IMR-90 (cell line): ENCODE measurements around the gene OR2H2. TPM values are rescaled to one million over a fixed set of nuclear protein-coding genes. Genes with fewer than 3 reads are reported as not detected.
A peak's percentile ranks its signal among the peaks of the same experiment; 100 is the strongest.

Experiments
- ATAC-seq: fragments of 200-7000 bp; cut with Tn5 transposase; 2 replicates; pipeline ENCODE4 v1.9.1; 2020; ENCODE audit warnings: low read depth, mild to moderate bottlenecking, moderate library complexity
- BruUV-seq: library from RNA; stranded (reverse); fragments of 400-500 nt; replicated peaks from 2 replicates; lab custom pipeline; 2021; lab: Mats Ljungman, UMichigan
- CTCF ChIA-PET: fragments of 300-600 bp; formaldehyde crosslinking; extraction: SDS; loops from one replicate; lab custom pipeline; 2021; ENCODE audit warnings: antibody characterized with exemption; lab: Yijun Ruan, JAX
- POLR2A ChIA-PET: fragments of 300-600 bp; sonication (Branson Sonifier 250); formaldehyde crosslinking; loops from one replicate; lab custom pipeline; 2022; ENCODE audit warnings: antibody characterized with exemption; ENCODE audit not compliant: unreplicated experiment; lab: Charles Lee
- DNase-seq: peaks from one replicate; pipeline ENCODE4 v3.0.0; 2013
- H2AFZ ChIP-seq: replicated peaks from 2 replicates; pipeline ENCODE3; 2013; ENCODE audit warnings: low read length, mild to moderate bottlenecking; ENCODE audit not compliant: poor library complexity
- H2AK5ac ChIP-seq: 2 replicates; pipeline ENCODE4 v1.6.1; 2013; ENCODE audit warnings: low read depth, low read length, inconsistent platforms
- H2AK9ac ChIP-seq: replicated peaks from 2 replicates; pipeline ENCODE3; 2013; ENCODE audit warnings: mild to moderate bottlenecking, low read depth, low read length, moderate library complexity; ENCODE audit not compliant: poor library complexity
- H2BK120ac ChIP-seq: 2 replicates; pipeline ENCODE4 v1.6.1; 2013; ENCODE audit warnings: low read depth, low read length, inconsistent platforms
- H2BK15ac ChIP-seq: 3 replicates; pipeline ENCODE4 v1.6.1; 2013; ENCODE audit warnings: low read depth, low read length, inconsistent platforms
- H2BK20ac ChIP-seq: 2 replicates; pipeline ENCODE4 v1.6.1; 2013; ENCODE audit warnings: low read depth, mild to moderate bottlenecking, inconsistent platforms, low read length, moderate library complexity
- H2BK5ac ChIP-seq: 2 replicates; pipeline ENCODE4 v1.6.1; 2013; ENCODE audit warnings: mild to moderate bottlenecking, low read depth, low read length, inconsistent platforms; ENCODE audit not compliant: poor library complexity, severe bottlenecking
- H3K14ac ChIP-seq: replicated peaks from 2 replicates; pipeline ENCODE4 v1.6.1; 2013; ENCODE audit warnings: low read depth, low read length, inconsistent platforms
- H3K18ac ChIP-seq: 2 replicates; pipeline ENCODE4 v1.6.1; 2013; ENCODE audit warnings: low read depth, low read length, control low read depth
- H3K23ac ChIP-seq: 2 replicates; pipeline ENCODE4 v1.6.1; 2013; ENCODE audit warnings: low read depth, low read length, inconsistent platforms
- H3K27ac ChIP-seq: 2 replicates; pipeline ENCODE4 v1.5.1; 2013; ENCODE audit warnings: mild to moderate bottlenecking, control low read depth, low read length; ENCODE audit not compliant: insufficient read depth
- H3K27me3 ChIP-seq: 2 replicates; pipeline ENCODE4 v1.6.1; 2013; ENCODE audit warnings: low read length; ENCODE audit not compliant: control insufficient read depth, insufficient read depth
- H3K36me3 ChIP-seq: 2 replicates; pipeline ENCODE4 v1.6.1; 2013; ENCODE audit warnings: low read length, mixed read lengths; ENCODE audit not compliant: control insufficient read depth, insufficient read depth
- H3K4ac ChIP-seq: 2 replicates; pipeline ENCODE4 v1.6.1; 2013; ENCODE audit warnings: low read depth, low read length, inconsistent platforms
- H3K4me1 ChIP-seq: 2 replicates; pipeline ENCODE4 v1.6.1; 2013; ENCODE audit warnings: low read length, mixed read lengths; ENCODE audit not compliant: control insufficient read depth, insufficient read depth
- H3K4me2 ChIP-seq: 2 replicates; pipeline ENCODE4 v1.6.1; 2013; ENCODE audit warnings: low read depth, mild to moderate bottlenecking, control low read depth, low read length, moderate library complexity
- H3K4me3 ChIP-seq: 2 replicates; pipeline ENCODE4 v1.5.1; 2013; ENCODE audit warnings: low read depth, mild to moderate bottlenecking, control low read depth, low read length, moderate library complexity; ENCODE audit not compliant: insufficient read depth
- H3K56ac ChIP-seq: 2 replicates; pipeline ENCODE4 v1.6.1; 2013; ENCODE audit warnings: low read length, inconsistent platforms; ENCODE audit not compliant: insufficient read depth; ENCODE audit errors: extremely low read depth
- H3K79me1 ChIP-seq, 2 experiments: 2 replicates each; pipeline ENCODE4 v1.6.1; 2013; ENCODE audit warnings: low read length in 2 of 2, inconsistent platforms in 1 of 2, low read depth in 1 of 2
- H3K9ac ChIP-seq: 2 replicates; pipeline ENCODE4 v1.6.1; 2013; ENCODE audit warnings: low read depth, low read length, control low read depth
- H3K9me1 ChIP-seq: 2 replicates; pipeline ENCODE4 v1.6.1; 2013; ENCODE audit warnings: low read length, inconsistent platforms; ENCODE audit not compliant: insufficient read depth
- H3K9me3 ChIP-seq: 2 replicates; pipeline ENCODE4 v1.6.1; 2013; ENCODE audit warnings: low read length; ENCODE audit not compliant: control insufficient read depth, insufficient read depth
- H4K20me1 ChIP-seq: 2 replicates; pipeline ENCODE4 v1.6.1; 2013; ENCODE audit warnings: low read length, inconsistent platforms; ENCODE audit not compliant: insufficient read depth
- H4K5ac ChIP-seq: 2 replicates; pipeline ENCODE4 v1.6.1; 2013; ENCODE audit warnings: mild to moderate bottlenecking, low read depth, low read length, control low read depth
- H4K8ac ChIP-seq, 2 experiments: 2 replicates each; pipeline ENCODE4 v1.6.1; 2013; ENCODE audit warnings: low read depth in 2 of 2, low read length in 2 of 2, control low read depth in 1 of 2, inconsistent platforms in 1 of 2
- H4K91ac ChIP-seq: 2 replicates; pipeline ENCODE4 v1.6.1; 2013; ENCODE audit warnings: low read depth, low read length, inconsistent platforms; ENCODE audit not compliant: insufficient read depth
- BHLHE40 ChIP-seq: fragments of 150-350 bp; IDR thresholded peaks from 2 replicates; pipeline ENCODE4 v1.6.1; 2016; ENCODE audit warnings: mild to moderate bottlenecking, low read depth, low read length
- CEBPB ChIP-seq: IDR thresholded peaks from 2 replicates; pipeline ENCODE4 v1.6.1; 2012; ENCODE audit warnings: low read depth, low read length, improper control_type of control experiment
- CHD1 ChIP-seq: IDR thresholded peaks from 2 replicates; pipeline ENCODE4 v1.6.1; 2012; ENCODE audit warnings: low read depth, low read length, improper control_type of control experiment
- MAFK ChIP-seq: IDR thresholded peaks from 2 replicates; pipeline ENCODE4 v1.6.1; 2012; ENCODE audit warnings: low read depth, low read length, improper control_type of control experiment
- MAZ ChIP-seq: IDR thresholded peaks from 2 replicates; pipeline ENCODE4 v1.6.1; 2012; ENCODE audit warnings: low read depth, mild to moderate bottlenecking, low read length, improper control_type of control experiment, moderate library complexity, borderline replicate concordance
- MXI1 ChIP-seq: IDR thresholded peaks from 2 replicates; pipeline ENCODE4 v1.6.1; 2012; ENCODE audit warnings: low read depth, mild to moderate bottlenecking, low read length, moderate library complexity, borderline replicate concordance
- NFE2L2 ChIP-seq: fragments of 150-350 bp; IDR thresholded peaks from 2 replicates; pipeline ENCODE4 v1.6.1; 2016; ENCODE audit warnings: low read depth, mild to moderate bottlenecking, low read length
- POLR2A ChIP-seq: IDR thresholded peaks from 2 replicates; pipeline ENCODE4 v1.6.1; 2012; ENCODE audit warnings: mild to moderate bottlenecking, low read depth, low read length
- RAD21 ChIP-seq: IDR thresholded peaks from 2 replicates; pipeline ENCODE4 v1.6.1; 2012; ENCODE audit warnings: low read length, improper control_type of control experiment
- RCOR1 ChIP-seq: IDR thresholded peaks from 2 replicates; pipeline ENCODE4 v1.6.1; 2012; ENCODE audit warnings: mild to moderate bottlenecking, low read length, improper control_type of control experiment; ENCODE audit not compliant: insufficient replicate concordance
- RFX5 ChIP-seq: IDR thresholded peaks from 2 replicates; pipeline ENCODE4 v1.8.0; 2012; ENCODE audit warnings: low read depth, mild to moderate bottlenecking, low read length, moderate library complexity
- WGBS, 2 experiments: methylation state at CpG; one replicate each; pipeline versions ENCODE4 v1.1.5 to v1.1.7; 2013; ENCODE audit warnings: missing lambda C conversion rate in 2 of 2; ENCODE audit not compliant: insufficient read length in 1 of 2; ENCODE audit errors: extremely low coverage in 2 of 2; 5-methylcytosine and 5-hydroxymethylcytosine counted together
- dilution Hi-C: fragments of 300-500 bp; cut with HindIII; formaldehyde crosslinking; loops from one replicate; pipeline ENCODE4 v1.14.3; 2018; ENCODE audit warnings: low sequenced_read_pairs; ENCODE audit not compliant: unreplicated experiment
- in situ Hi-C: fragments of 300-500 bp; cut with MboI; formaldehyde crosslinking; loops from 3 replicates; pipeline ENCODE4 v1.14.3; 2019; ENCODE audit warnings: low sequenced_read_pairs, inconsistent platforms, mixed read lengths
- intact Hi-C: fragments of 100-400 bp; cut with micrococcal nuclease; formaldehyde crosslinking; loops from 2 replicates; pipeline ENCODE4 v1.10.0; 2022
- polyA plus RNA-seq, 3 experiments: library from polyadenylated mRNA; depleted of rRNA; stranded (reverse); fragments of >200 nt; gene quantifications; 2 replicates each; pipeline ENCODE4 v1.2.3, GENCODE V29; 2012; ENCODE audit warnings: low replicate concordance in 1 of 3
- total RNA-seq: library from RNA; depleted of rRNA; stranded (reverse); fragments of >200 nt; gene quantifications from 2 replicates; pipeline ENCODE4 v1.2.3, GENCODE V29; 2012
- TF ChIP-seq, protein P1 (sequence below): fragments of 150-350 bp; IDR thresholded peaks from 2 replicates; pipeline ENCODE4 v1.6.1; 2016; ENCODE audit warnings: low read depth, mild to moderate bottlenecking, low read length, moderate library complexity, borderline replicate concordance

Gene OR2H2
- total and polyA plus RNA-seq, 2 of the 4 experiments (the other 2 are of a cell fraction), result not detected

DNA sequence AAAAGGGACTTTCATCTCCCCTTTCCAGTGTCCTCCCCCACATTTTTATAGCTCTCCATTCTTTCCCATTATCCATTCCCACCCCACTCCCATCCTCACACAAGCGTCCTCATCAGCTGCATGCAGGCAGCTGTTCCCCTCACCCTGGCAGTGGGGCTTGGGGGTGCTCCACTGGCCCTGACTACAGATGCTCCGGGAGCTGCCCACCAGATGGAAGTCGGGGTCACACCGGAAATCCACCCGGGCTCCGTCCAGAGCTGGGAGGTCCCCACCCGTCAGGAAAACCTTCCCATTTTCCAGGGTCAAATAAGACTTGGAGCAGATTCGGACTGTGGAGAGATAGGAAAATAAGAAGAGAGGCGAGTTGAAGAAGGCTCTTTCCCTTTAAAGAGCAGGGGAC lies 45.4 kb downstream of the OR2H2 start:
- Histone ChIP-seq H2AK9ac (peak overlapping the region; percentile 76), H3K9me3 (no peaks in the 10 kb centered on the region), H2BK5ac (no peak overlapping the region), H3K4me2 (no peak overlapping the region), H2BK120ac (no peak overlapping the region), H2AFZ (no peak overlapping the region), H3K56ac (no peak overlapping the region), H3K18ac (no peak overlapping the region), H4K20me1 (peaks cover 4% of the 10 kb centered on the region), H3K9ac (no peak overlapping the region), H3K4me1 (peaks cover 14% of the 10 kb centered on the region), H3K14ac (no peak overlapping the region), H3K36me3 (no peaks in the 10 kb centered on the region), H3K23ac (no peak overlapping the region), H3K27ac (no peak overlapping the region), H4K8ac (no peak overlapping the region), H3K4me3 (no peak overlapping the region), H2AK5ac (no peak overlapping the region), H3K27me3 (no peaks in the 10 kb centered on the region), H4K91ac (no peak overlapping the region), H2BK20ac (no peak overlapping the region), H3K9me1 (peaks cover 14% of the 10 kb centered on the region), H2BK15ac (no peak overlapping the region), H3K4ac (no peak overlapping the region), H4K5ac (no peak overlapping the region), H3K79me1 (peaks cover 20 to 54% of the 10 kb centered on the region in 2 experiments; a peak in 3 of 4 replicates)
- DNase-seq, result no peak
- POLR2A ChIA-PET, result no interaction called here
- CTCF ChIA-PET, result no interaction called here
- in situ Hi-C loops (no loop called here), dilution Hi-C loops (no loop called here), intact Hi-C loops (loop anchor here (5.0 kb wide), 2 partner anchors 122 to 1403 kb away; partner anchors contain the start of gene ZSCAN9)
- no TSS peak for BruUV-seq
- no CpG with 5 or more reads among the region's 9 CpGs for WGBS, 2 experiments
- TF ChIP-seq CEBPB, result no peak
- TF ChIP-seq RCOR1, result no peak
- TF ChIP-seq, protein P1, sequence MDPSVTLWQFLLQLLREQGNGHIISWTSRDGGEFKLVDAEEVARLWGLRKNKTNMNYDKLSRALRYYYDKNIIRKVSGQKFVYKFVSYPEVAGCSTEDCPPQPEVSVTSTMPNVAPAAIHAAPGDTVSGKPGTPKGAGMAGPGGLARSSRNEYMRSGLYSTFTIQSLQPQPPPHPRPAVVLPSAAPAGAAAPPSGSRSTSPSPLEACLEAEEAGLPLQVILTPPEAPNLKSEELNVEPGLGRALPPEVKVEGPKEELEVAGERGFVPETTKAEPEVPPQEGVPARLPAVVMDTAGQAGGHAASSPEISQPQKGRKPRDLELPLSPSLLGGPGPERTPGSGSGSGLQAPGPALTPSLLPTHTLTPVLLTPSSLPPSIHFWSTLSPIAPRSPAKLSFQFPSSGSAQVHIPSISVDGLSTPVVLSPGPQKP, result no peak
- TF ChIP-seq BHLHE40, result no peak
- TF ChIP-seq MAZ, result no peak
- no peak for TF ChIP-seq CHD1
- no peak for TF ChIP-seq RFX5
- TF ChIP-seq MXI1, result no peak
- TF ChIP-seq POLR2A, result no peak
- TF ChIP-seq NFE2L2, result no peak
- TF ChIP-seq MAFK, result no peak
- no peak for TF ChIP-seq RAD21
- no peak for ATAC-seq
